CD4-positive, alpha-beta T cell treated with Interleukin-17A for 1 hour (primary cell): ENCODE data around the gene MEF2D.
A peak's percentile ranks its signal among the peaks of the same experiment; 100 is the strongest.

Experiments
- DNase-seq: peaks from one replicate; pipeline ENCODE4 v3.0.0-alpha.2; 2020

Gene MEF2D

GRCh38 chr1:156523801-156524480, 23.4 kb upstream of the MEF2D start:
- no peak for DNase-seq

GRCh38 chr1:156522443-156522970, 21.9 kb upstream of the MEF2D start:
- no peak for DNase-seq

GRCh38 chr1:156517748-156518147, 17.2 kb upstream of the MEF2D start:
- no peak for DNase-seq

GRCh38 chr1:156516821-156517220, 16.2 kb upstream of the MEF2D start:
- DNase-seq: no peak

GRCh38 chr1:156515956-156516355, 15.4 kb upstream of the MEF2D start:
- no peak for DNase-seq

- DNase-seq: no peak
Observed at GRCh38 chr1:156513185-156513584, 12.6 kb upstream of the MEF2D start.

- DNase-seq: no peak
Observed at GRCh38 chr1:156511644-156512043, 11.1 kb upstream of the MEF2D start.

- no peak for DNase-seq
Observed at GRCh38 chr1:156510709-156511108, 10.1 kb upstream of the MEF2D start.

GRCh38 chr1:156509424-156510034, 9.0 kb upstream of the MEF2D start:
- DNase-seq: no peak

GRCh38 chr1:156508955-156509234, 8.3 kb upstream of the MEF2D start:
- no peak for DNase-seq

- DNase-seq: no peak
Observed at GRCh38 chr1:156508205-156508954, 7.8 kb upstream of the MEF2D start.

- no peak for DNase-seq
Observed at GRCh38 chr1:156506450-156506849, 5.9 kb upstream of the MEF2D start.

- DNase-seq: no peak
Observed at GRCh38 chr1:156505679-156506298, 5.2 kb upstream of the MEF2D start.

- DNase-seq: peak; percentile 99
Observed at GRCh38 chr1:156504821-156505678, 4.5 kb upstream of the MEF2D start.

- DNase-seq: peak; percentile 57
Observed at GRCh38 chr1:156504438-156504813, 3.9 kb upstream of the MEF2D start.

GRCh38 chr1:156503698-156504437, 3.3 kb upstream of the MEF2D start:
- DNase-seq: no peak

- no peak for DNase-seq
Observed at GRCh38 chr1:156502894-156503697, 2.5 kb upstream of the MEF2D start.

GRCh38 chr1:156502391-156502893, 1.9 kb upstream of the MEF2D start:
- no peak for DNase-seq

- DNase-seq: peak; percentile 94
Observed at GRCh38 chr1:156500793-156501506, 375 bp upstream of the MEF2D start.
